Heart left ventricle (tissue), 13 donors: ENCODE data around the gene TRRAP.

Experiments used
- CTCF ChIP-seq, 12 donors: fragments of 200-600 bp; sonication (generic) in 4 of 12; IDR thresholded peaks; one replicate each; pipeline versions ENCODE4 v1.5.0 to v1.8.0; 2018 to 2022; ENCODE audit warnings: antibody characterized with exemption in 12 of 12, mild to moderate bottlenecking in 5 of 12
- POLR2A ChIP-seq, 2 donors: fragments of 450-650 bp; IDR thresholded peaks; one replicate each; pipeline ENCODE4 v1.6.1; 2017; ENCODE audit warnings: antibody characterized with exemption in 2 of 2, mild to moderate bottlenecking in 2 of 2, moderate library complexity in 2 of 2
- donor health status: ischemic (EF 13 %, LVEDD 7.1; RV severe dilation, severe dysfunction).
- donor health status: DM: no; HTN: yes; CAD: no.
- donor health status: DM: no; HTN: no; CAD: no.
- donor health status: ischemic (EF 25% LVEDD 6.9; RV normal size, moderate dysfunction).
- donor health status: ischemic (EF 25% LVEDD 5.7; RV mildly dilated, moderate dysfunction).
- donor health status: ischemic (EF 35%, LVEDD 5.7; RV mildly dilated, moderate dysfunction).
- donor health status: nonischemic (EF 11% LVEDD 7.7; RV severe dilation, severe dysfunction).
- donor health status: DM: yes; HTN: yes; CAD: no.
- donor health status: PGD.
- donor health status: ischemic (EF 29% LVEDD 5.4; RV normal size, mild dysfunction).
- donor health status: nonischemic (EF 23%, LVEDD 6.1; RV moderate dilation, normal function).

DNA sequence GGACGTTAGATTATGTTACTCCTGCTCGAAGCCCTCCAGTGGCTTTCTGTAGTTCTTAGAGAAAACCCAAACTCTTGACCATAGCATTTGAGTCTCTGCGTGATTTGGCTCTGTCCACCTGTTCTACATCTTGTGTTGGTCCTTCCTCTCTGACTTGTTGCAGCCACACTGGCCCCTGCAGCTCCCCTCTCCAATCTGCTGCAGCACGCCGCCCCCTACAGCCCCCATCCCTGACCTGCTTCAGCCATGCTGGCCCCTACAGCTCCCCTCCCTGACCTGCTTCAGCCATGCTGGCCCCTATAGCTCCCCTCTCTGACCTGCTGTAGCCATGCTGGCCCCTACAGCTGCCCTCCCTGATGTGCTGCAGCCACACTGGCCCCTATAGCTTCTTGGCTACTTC lies 29.2 kb downstream of the TRRAP start:
- TF ChIP-seq CTCF (IDR thresholded peaks at IDR 0.05) (no peak), POLR2A (IDR thresholded peaks at IDR 0.05) (no peak)
